ENCODE data around the gene WNT3. TPM values are rescaled to one million over a fixed set of nuclear protein-coding genes. Genes with fewer than 3 reads are reported as not detected.
"Not testable (repeated sequence)": the region's sequence is repeated elsewhere in the genome, so short reads cannot be mapped to it uniquely, and the experiment has no call there.

The WNT3 gene
- total RNA-seq, 1 donor from 2014 or later: not detected

DNA sequence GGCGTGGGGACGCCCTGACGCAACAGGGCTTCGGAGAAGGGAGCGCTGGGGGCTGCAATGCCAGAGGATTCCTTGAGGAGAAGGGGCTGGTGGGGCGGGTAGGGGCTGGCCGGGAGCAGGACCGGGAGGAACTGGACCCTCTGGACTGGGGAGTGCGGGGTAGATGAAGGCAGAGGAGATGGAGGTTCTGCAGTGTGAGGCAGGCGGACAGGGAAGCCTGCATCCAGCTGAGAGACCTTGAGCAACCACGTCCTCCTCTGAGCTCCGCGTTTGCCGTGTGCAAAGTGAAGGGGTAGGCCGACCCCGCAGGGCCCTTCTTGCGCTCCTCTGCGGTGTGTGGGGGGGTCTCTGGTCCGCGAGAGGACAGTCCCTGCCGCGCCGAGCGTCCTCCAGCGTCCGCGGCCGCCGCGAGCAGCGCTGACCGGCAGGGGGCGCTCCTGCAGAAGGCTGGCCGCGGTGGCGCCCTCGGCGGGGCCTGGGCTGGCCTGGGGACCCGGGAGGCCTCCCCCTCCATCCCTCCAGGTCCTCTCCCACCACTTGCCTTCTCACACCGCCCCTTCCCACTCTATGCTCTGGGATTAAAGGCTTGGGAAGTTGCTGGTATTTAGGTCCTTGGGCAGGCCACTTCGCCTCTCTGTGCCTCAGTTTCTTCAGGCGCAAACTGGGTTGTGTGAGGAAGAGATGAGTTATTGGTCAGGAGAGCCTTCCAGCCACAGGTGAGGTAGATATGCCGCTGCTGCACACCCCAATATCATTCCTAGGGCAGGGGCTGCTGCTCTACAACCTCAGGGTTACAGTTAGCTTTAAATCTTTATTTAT, 23.3 kb upstream of the WNT3 start:
- Histone ChIP-seq H3K9me3 (peaks cover 0 to 4% of the 10 kb centered on the region in 2 donors), H3K4me1 (no peaks in the 10 kb centered on the region), H3K36me3 (no peaks in the 10 kb centered on the region), H3K27ac (no peak overlapping the region), H3K4me3 (no peak overlapping the region), H3K27me3 (no peaks in the 10 kb centered on the region)
- TF ChIP-seq, protein P1, sequence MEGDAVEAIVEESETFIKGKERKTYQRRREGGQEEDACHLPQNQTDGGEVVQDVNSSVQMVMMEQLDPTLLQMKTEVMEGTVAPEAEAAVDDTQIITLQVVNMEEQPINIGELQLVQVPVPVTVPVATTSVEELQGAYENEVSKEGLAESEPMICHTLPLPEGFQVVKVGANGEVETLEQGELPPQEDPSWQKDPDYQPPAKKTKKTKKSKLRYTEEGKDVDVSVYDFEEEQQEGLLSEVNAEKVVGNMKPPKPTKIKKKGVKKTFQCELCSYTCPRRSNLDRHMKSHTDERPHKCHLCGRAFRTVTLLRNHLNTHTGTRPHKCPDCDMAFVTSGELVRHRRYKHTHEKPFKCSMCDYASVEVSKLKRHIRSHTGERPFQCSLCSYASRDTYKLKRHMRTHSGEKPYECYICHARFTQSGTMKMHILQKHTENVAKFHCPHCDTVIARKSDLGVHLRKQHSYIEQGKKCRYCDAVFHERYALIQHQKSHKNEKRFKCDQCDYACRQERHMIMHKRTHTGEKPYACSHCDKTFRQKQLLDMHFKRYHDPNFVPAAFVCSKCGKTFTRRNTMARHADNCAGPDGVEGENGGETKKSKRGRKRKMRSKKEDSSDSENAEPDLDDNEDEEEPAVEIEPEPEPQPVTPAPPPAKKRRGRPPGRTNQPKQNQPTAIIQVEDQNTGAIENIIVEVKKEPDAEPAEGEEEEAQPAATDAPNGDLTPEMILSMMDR (IDR thresholded peaks at IDR 0.05): peak in 2 of 3 experiments; percentile 43 to 63
- no peak for DNase-seq (ENCODE audit: low spot score in 2 of 2)
- intact Hi-C loops (cut with DNase I): no loop called here

- H3K4me1 ChIP-seq; H3K27ac ChIP-seq; H3K9me3 ChIP-seq; intact Hi-C loops (cut with DNase I); DNase-seq (ENCODE audit: low spot score in 2 of 2); H3K27me3 ChIP-seq; H3K4me3 ChIP-seq; H3K36me3 ChIP-seq: not testable (repeated sequence)
Measured at GRCh38 chr17:46840596-46840995, 22.1 kb upstream of the WNT3 start.

- Histone ChIP-seq H3K9me3 (peaks cover 0 to 4% of the 10 kb centered on the region in 2 donors), H3K4me3 (no peak overlapping the region), H3K4me1 (no peaks in the 10 kb centered on the region), H3K27ac (no peak overlapping the region), H3K36me3 (no peaks in the 10 kb centered on the region), H3K27me3 (no peaks in the 10 kb centered on the region)
- TF ChIP-seq, protein P1 (IDR thresholded peaks at IDR 0.05): no peak
- no peak for DNase-seq (ENCODE audit: low spot score in 2 of 2)
- intact Hi-C loops (cut with DNase I): no loop called here
Measured at GRCh38 chr17:46839211-46839610, 20.7 kb upstream of the WNT3 start.

DNA sequence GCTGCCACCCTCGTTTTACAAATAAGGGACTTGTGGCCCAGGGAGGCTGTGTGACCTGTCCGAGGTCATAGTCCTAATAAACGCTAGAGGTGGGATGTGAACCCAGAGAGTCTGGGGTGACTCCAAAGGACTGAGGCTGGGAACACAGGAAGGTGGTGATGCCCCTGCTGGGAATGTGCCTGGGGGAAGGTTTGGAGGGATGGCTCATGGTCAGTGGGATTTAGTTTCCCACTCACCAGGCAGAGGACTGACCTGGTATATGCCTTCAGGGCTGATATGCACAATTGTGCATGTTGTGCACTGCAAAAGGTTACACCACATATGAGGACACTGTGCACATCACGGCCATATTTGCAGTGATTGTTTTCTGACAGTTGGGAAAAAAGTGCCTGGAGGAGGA, 19.0 kb upstream of the WNT3 start:
- no peak overlapping the region for H3K4me3 ChIP-seq
- H3K9me3 ChIP-seq: no peaks in the 10 kb centered on the region
- no peaks in the 10 kb centered on the region for H3K4me1 ChIP-seq
- no peaks in the 10 kb centered on the region for H3K27me3 ChIP-seq
- intact Hi-C loops (cut with DNase I): no loop called here
- TF ChIP-seq, protein P1 (IDR thresholded peaks at IDR 0.05): no peak
- DNase-seq (ENCODE audit: low spot score in 2 of 2): no peak
- H3K27ac ChIP-seq: no peak overlapping the region
- no peaks in the 10 kb centered on the region for H3K36me3 ChIP-seq

DNA sequence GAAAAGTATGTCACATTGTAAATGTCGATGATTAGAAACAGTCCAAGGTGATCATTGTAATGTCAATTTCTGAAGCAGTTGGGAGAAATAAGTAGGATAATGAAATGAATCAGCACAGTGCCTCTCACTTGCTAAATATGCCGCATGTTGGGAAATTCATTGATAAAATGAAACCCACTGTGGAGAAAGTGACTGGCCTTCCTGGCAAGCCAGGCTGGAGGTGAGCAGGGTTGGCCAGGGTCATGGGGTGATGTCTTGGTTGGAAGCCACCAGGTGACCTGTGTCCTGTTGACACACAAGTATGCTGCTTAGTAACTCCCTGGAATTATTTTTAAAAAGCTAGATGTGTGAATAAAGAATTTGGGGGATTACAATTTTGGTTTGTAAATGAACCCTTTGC, 18.0 kb upstream of the WNT3 start:
- Histone ChIP-seq H3K27ac (no peak overlapping the region), H3K36me3 (no peaks in the 10 kb centered on the region), H3K4me3 (no peak overlapping the region), H3K4me1 (no peaks in the 10 kb centered on the region), H3K27me3 (no peaks in the 10 kb centered on the region), H3K9me3 (no peaks in the 10 kb centered on the region)
- intact Hi-C loops (cut with DNase I): no loop called here
- TF ChIP-seq, protein P1 (IDR thresholded peaks at IDR 0.05): no peak
- no peak for DNase-seq (ENCODE audit: low spot score in 2 of 2)

DNA sequence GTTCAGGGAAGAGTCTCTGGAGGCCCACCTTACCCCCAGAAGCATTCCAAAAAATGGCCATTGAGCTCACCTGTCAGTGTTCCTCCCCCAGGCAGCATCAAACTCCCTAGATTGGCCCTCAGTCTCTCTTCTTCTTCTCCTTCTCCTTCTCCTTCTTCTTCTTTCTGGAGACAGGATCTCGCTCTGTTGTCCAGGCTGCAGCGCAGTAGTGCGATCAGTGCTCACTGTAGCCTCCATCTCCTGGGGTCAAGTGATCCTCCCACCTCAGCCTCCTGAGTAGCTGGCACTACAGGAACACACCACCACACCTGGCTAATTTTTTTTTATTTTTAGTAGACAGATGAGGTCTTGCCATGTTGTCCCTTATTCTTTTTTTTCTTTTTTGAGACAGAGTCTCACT, 16.4 kb upstream of the WNT3 start:
- no peak overlapping the region for H3K4me3 ChIP-seq
- intact Hi-C loops (cut with DNase I): no loop called here
- TF ChIP-seq, protein P1 (IDR thresholded peaks at IDR 0.05): no peak
- no peak for DNase-seq (ENCODE audit: low spot score in 2 of 2)
- H3K27ac ChIP-seq: no peak overlapping the region
- H3K36me3 ChIP-seq: no peaks in the 10 kb centered on the region
- no peaks in the 10 kb centered on the region for H3K9me3 ChIP-seq
- H3K4me1 ChIP-seq: no peaks in the 10 kb centered on the region
- no peaks in the 10 kb centered on the region for H3K27me3 ChIP-seq

Data from ascending aorta (tissue), 2 donors.